ENCODE data around the gene TOP2A. TPM values are rescaled to one million over a fixed set of nuclear protein-coding genes. Genes with fewer than 3 reads are reported as not detected.

TOP2A gene
- total and polyA plus RNA-seq, 9 of the 15 experiments (the other 6 are each of a cell fraction or from before 2014, with no cell fraction given): 133 to 347 (median 259) TPM

GRCh38 chr17:40340880-40341807 lies 76.6 kb downstream of the TOP2A start (continued):
- TF ChIP-seq MLX (CRISPR knock-in tag; conservative IDR thresholded peaks at IDR 0.05) (no peak), RBM14 (IDR thresholded peaks at IDR 0.05; ENCODE audit: borderline replicate concordance, insufficient read depth, low read depth, low read length) (no peak), ATF3 (IDR thresholded peaks at IDR 0.05) (peak; percentile 75), ATF3 (CRISPR knock-in tag; conservative IDR thresholded peaks at IDR 0.05) (peak; percentile 82), ZNF445 (CRISPR knock-in tag; IDR thresholded peaks at IDR 0.05; ENCODE audit: low read depth) (no peak), NRF1 (conservative IDR thresholded peaks at IDR 0.05 in 1 of 2, IDR thresholded peaks at IDR 0.05 in 1 of 2) (peak; percentile 56 to 66), FOXA3 (CRISPR knock-in tag; conservative IDR thresholded peaks at IDR 0.05 in 1 of 2, IDR thresholded peaks at IDR 0.05 in 1 of 2) (no peak; a peak in 1 of 4 replicates), TFAM (CRISPR knock-in tag; conservative IDR thresholded peaks at IDR 0.05) (no peak), CHAMP1 (IDR thresholded peaks at IDR 0.05) (no peak), NCOA1 (IDR thresholded peaks at IDR 0.05; ENCODE audit: low read depth) (peak; percentile 86), SRSF7 (optimal IDR thresholded peaks at IDR 0.05; ENCODE audit: low read depth, low read length) (no peak), HOXB6 (CRISPR knock-in tag; IDR thresholded peaks at IDR 0.05; ENCODE audit: borderline replicate concordance) (no peak), PURB (CRISPR knock-in tag; IDR thresholded peaks at IDR 0.05; ENCODE audit: low read depth) (no peak), ETV1 (tag; conservative IDR thresholded peaks at IDR 0.05; ENCODE audit: low read depth) (peak; percentile 81), UBTF (IDR thresholded peaks at IDR 0.05; ENCODE audit: borderline replicate concordance in 1 of 2, low read depth in 2 of 2, low read length in 2 of 2) (0 out of 4 replicates have a peak, but pooled peaks of 1 of the 2 experiments have one; percentile 14), ZNF398 (CRISPR knock-in tag; IDR thresholded peaks at IDR 0.05) (no peak), GABPA (tag; conservative IDR thresholded peaks at IDR 0.05; ENCODE audit: low read depth) (peak; percentile 91)
